OCI-LY7 (cell line): Measurements from ENCODE around the gene CBS.
"Not testable (repeated sequence)": the region's sequence is repeated elsewhere in the genome, so short reads cannot be mapped to it uniquely, and the experiment has no call there.

Experiments
- EZH2phosphoT487 ChIP-seq: fragments of 200-600 bp; sonication (generic); IDR thresholded peaks from 2 replicates; pipeline ENCODE4 v1.6.1; 2018; ENCODE audit warnings: low read depth, borderline replicate concordance, mild to moderate bottlenecking, mixed run types, antibody characterized with exemption, low read length, moderate library complexity, mixed read lengths
- TF ChIP-seq, protein P1 (sequence below): fragments of 200-600 bp; sonication (generic); conservative IDR thresholded peaks from 2 replicates; pipeline ENCODE4 v1.5.1; 2014; ENCODE audit warnings: mild to moderate bottlenecking, antibody characterized with exemption, low read length, moderate library complexity, mixed read lengths

DNA sequence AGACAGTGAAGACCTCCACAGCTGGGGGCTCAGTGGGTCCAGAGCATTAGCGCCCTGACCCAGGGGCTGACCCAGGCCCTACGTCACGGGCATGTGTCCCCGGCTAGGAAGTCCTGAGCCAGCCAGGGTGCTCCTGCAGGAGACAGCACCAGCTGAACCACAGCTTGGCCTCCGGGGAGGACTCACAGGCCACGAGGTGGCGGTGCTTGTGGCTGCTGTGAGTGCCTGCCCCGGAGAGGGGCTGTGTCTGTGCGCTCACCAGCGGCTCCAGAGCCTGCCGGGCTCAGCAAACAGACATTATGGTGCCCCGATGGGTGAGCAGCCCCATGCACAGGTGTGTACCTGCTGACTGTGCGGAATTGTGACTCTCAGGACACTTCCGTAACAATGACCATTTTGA is 31.1 kb downstream of the CBS start:
- TF ChIP-seq, protein P1, sequence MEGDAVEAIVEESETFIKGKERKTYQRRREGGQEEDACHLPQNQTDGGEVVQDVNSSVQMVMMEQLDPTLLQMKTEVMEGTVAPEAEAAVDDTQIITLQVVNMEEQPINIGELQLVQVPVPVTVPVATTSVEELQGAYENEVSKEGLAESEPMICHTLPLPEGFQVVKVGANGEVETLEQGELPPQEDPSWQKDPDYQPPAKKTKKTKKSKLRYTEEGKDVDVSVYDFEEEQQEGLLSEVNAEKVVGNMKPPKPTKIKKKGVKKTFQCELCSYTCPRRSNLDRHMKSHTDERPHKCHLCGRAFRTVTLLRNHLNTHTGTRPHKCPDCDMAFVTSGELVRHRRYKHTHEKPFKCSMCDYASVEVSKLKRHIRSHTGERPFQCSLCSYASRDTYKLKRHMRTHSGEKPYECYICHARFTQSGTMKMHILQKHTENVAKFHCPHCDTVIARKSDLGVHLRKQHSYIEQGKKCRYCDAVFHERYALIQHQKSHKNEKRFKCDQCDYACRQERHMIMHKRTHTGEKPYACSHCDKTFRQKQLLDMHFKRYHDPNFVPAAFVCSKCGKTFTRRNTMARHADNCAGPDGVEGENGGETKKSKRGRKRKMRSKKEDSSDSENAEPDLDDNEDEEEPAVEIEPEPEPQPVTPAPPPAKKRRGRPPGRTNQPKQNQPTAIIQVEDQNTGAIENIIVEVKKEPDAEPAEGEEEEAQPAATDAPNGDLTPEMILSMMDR: not testable (repeated sequence)
- not testable (repeated sequence) for TF ChIP-seq EZH2phosphoT487
